Measurements from ENCODE around the gene CACNA1A. TPM values are rescaled to one million over a fixed set of nuclear protein-coding genes. Genes with fewer than 3 reads are reported as not detected.

Gene CACNA1A
- total RNA-seq, 1 donor from 2014 or later = 0.42 TPM

- TF ChIP-seq CTCF (IDR thresholded peaks at IDR 0.05) = no peak
- H3K4me3 Mint-ChIP-seq (ENCODE audit: unreplicated experiment) = no peak overlapping the region
- DNase-seq (ENCODE audit: low spot score) = no peak
- H3K36me3 Mint-ChIP-seq (ENCODE audit: low read depth) = no peaks in the 10 kb centered on the region
- H3K9me3 Mint-ChIP-seq (ENCODE audit: low read depth) = no peaks in the 10 kb centered on the region
- no peak overlapping the region for H3K27ac Mint-ChIP-seq (ENCODE audit: unreplicated experiment)
- H3K4me1 Mint-ChIP-seq (ENCODE audit: low read depth) = peaks cover 7% of the 10 kb centered on the region
- H3K27me3 Mint-ChIP-seq (ENCODE audit: low read depth) = peaks cover 41% of the 10 kb centered on the region
Measured at GRCh38 chr19:13303381-13304129, 202.7 kb downstream of the CACNA1A start.

GRCh38 chr19:13302526-13303270 lies 203.6 kb downstream of the CACNA1A start:
- no peak for TF ChIP-seq CTCF (IDR thresholded peaks at IDR 0.05)
- Mint-ChIP-seq H3K27ac (ENCODE audit: unreplicated experiment) (no peak overlapping the region), H3K4me1 (ENCODE audit: low read depth) (peaks cover 7% of the 10 kb centered on the region), H3K36me3 (ENCODE audit: low read depth) (no peaks in the 10 kb centered on the region), H3K27me3 (ENCODE audit: low read depth) (peaks cover 41% of the 10 kb centered on the region), H3K9me3 (ENCODE audit: low read depth) (no peaks in the 10 kb centered on the region), H3K4me3 (ENCODE audit: unreplicated experiment) (no peak overlapping the region)
- DNase-seq (ENCODE audit: low spot score) = no peak

- no peak for TF ChIP-seq CTCF (IDR thresholded peaks at IDR 0.05)
- Mint-ChIP-seq H3K4me3 (ENCODE audit: unreplicated experiment) (no peak overlapping the region), H3K4me1 (ENCODE audit: low read depth) (peaks cover 7% of the 10 kb centered on the region), H3K9me3 (ENCODE audit: low read depth) (no peaks in the 10 kb centered on the region), H3K27me3 (ENCODE audit: low read depth) (peaks cover 38% of the 10 kb centered on the region), H3K27ac (ENCODE audit: unreplicated experiment) (no peak overlapping the region), H3K36me3 (ENCODE audit: low read depth) (no peaks in the 10 kb centered on the region)
- DNase-seq (ENCODE audit: low spot score) = no peak
Measured at GRCh38 chr19:13301627-13302334, 204.5 kb downstream of the CACNA1A start.

GRCh38 chr19:13300421-13301030 lies 205.8 kb downstream of the CACNA1A start:
- no peak for DNase-seq (ENCODE audit: low spot score)
- no peak for TF ChIP-seq CTCF (IDR thresholded peaks at IDR 0.05)
- Mint-ChIP-seq H3K36me3 (ENCODE audit: low read depth) (no peaks in the 10 kb centered on the region), H3K27ac (ENCODE audit: unreplicated experiment) (no peak overlapping the region), H3K4me3 (ENCODE audit: unreplicated experiment) (no peak overlapping the region), H3K27me3 (ENCODE audit: low read depth) (peaks cover 37% of the 10 kb centered on the region), H3K4me1 (ENCODE audit: low read depth) (peaks cover 7% of the 10 kb centered on the region), H3K9me3 (ENCODE audit: low read depth) (no peaks in the 10 kb centered on the region)

- Mint-ChIP-seq H3K4me1 (ENCODE audit: low read depth) (peaks cover 7% of the 10 kb centered on the region), H3K36me3 (ENCODE audit: low read depth) (no peaks in the 10 kb centered on the region), H3K4me3 (ENCODE audit: unreplicated experiment) (no peak overlapping the region), H3K27ac (ENCODE audit: unreplicated experiment) (no peak overlapping the region), H3K9me3 (ENCODE audit: low read depth) (no peaks in the 10 kb centered on the region), H3K27me3 (ENCODE audit: low read depth) (peaks cover 32% of the 10 kb centered on the region)
- no peak for DNase-seq (ENCODE audit: low spot score)
- TF ChIP-seq CTCF (IDR thresholded peaks at IDR 0.05) = peak; percentile 11
Measured at GRCh38 chr19:13299838-13300237, 206.4 kb downstream of the CACNA1A start.

Measured in chondrocyte (in vitro differentiated cells).